Measurements from ENCODE around the gene SGCD. TPM values are rescaled to one million over a fixed set of nuclear protein-coding genes. Genes with fewer than 3 reads are reported as not detected.
"Not testable (repeated sequence)": the region's sequence is repeated elsewhere in the genome, so short reads cannot be mapped to it uniquely, and the experiment has no call there.

Gene SGCD
- total RNA-seq, 3 donors from 2014 or later: 3.1 to 15.4 (median 6.2) TPM

- Histone ChIP-seq H3K9me3 (peaks cover 8 to 15% of the 10 kb centered on the region in 2 donors), H3K27ac (no peak overlapping the region), H3K4me3 (no peak overlapping the region), H3K36me3 (no peaks in the 10 kb centered on the region), H3K4me1 (no peaks in the 10 kb centered on the region), H3K27me3 (no peaks in the 10 kb centered on the region)
- no peak for DNase-seq (ENCODE audit: low spot score in 2 of 2)
- TF ChIP-seq POLR2AphosphoS5 (IDR thresholded peaks at IDR 0.05) (no peak), CTCF (IDR thresholded peaks at IDR 0.05) (no peak), POLR2A (IDR thresholded peaks at IDR 0.05) (no peak)
- intact Hi-C loops (cut with DNase I; ENCODE audit: low total_unique reads): no loop called here
Measured at GRCh38 chr5:156597276-156597675, 270.3 kb downstream of the SGCD start.

- TF ChIP-seq POLR2AphosphoS5 (IDR thresholded peaks at IDR 0.05) (no peak), CTCF (IDR thresholded peaks at IDR 0.05) (no peak), POLR2A (IDR thresholded peaks at IDR 0.05) (no peak)
- no peak overlapping the region for H3K4me3 ChIP-seq
- peaks cover 10 to 25% of the 10 kb centered on the region in 2 donors for H3K9me3 ChIP-seq
- intact Hi-C loops (cut with DNase I; ENCODE audit: low total_unique reads): no loop called here
- no peak for DNase-seq (ENCODE audit: low spot score in 2 of 2)
- no peaks in the 10 kb centered on the region for H3K4me1 ChIP-seq
- no peaks in the 10 kb centered on the region for H3K36me3 ChIP-seq
- no peak overlapping the region for H3K27ac ChIP-seq
- H3K27me3 ChIP-seq: no peaks in the 10 kb centered on the region
Measured at GRCh38 chr5:156598964-156599363, 272.0 kb downstream of the SGCD start.

- H3K27me3 ChIP-seq; H3K4me1 ChIP-seq; DNase-seq (ENCODE audit: low spot score in 2 of 2); H3K36me3 ChIP-seq; intact Hi-C loops (cut with DNase I; ENCODE audit: low total_unique reads); H3K4me3 ChIP-seq; H3K27ac ChIP-seq: not testable (repeated sequence)
- H3K9me3 ChIP-seq: peaks cover 5 to 27% of the 10 kb centered on the region in 2 donors
Measured at GRCh38 chr5:156610582-156610981, 283.6 kb downstream of the SGCD start.

GRCh38 chr5:156615901-156616300, 288.9 kb downstream of the SGCD start:
- H3K9me3 ChIP-seq: peaks cover 2 to 15% of the 10 kb centered on the region in 2 donors
- no peaks in the 10 kb centered on the region for H3K36me3 ChIP-seq
- intact Hi-C loops (cut with DNase I; ENCODE audit: low total_unique reads): no loop called here
- H3K4me3 ChIP-seq: no peak overlapping the region
- no peak overlapping the region for H3K27ac ChIP-seq
- no peak for DNase-seq (ENCODE audit: low spot score in 2 of 2)
- TF ChIP-seq POLR2AphosphoS5 (IDR thresholded peaks at IDR 0.05): no peak
- no peak for TF ChIP-seq CTCF (IDR thresholded peaks at IDR 0.05)
- TF ChIP-seq POLR2A (IDR thresholded peaks at IDR 0.05): no peak
- no peaks in the 10 kb centered on the region for H3K4me1 ChIP-seq
- H3K27me3 ChIP-seq: no peaks in the 10 kb centered on the region

GRCh38 chr5:156617426-156617825, 290.5 kb downstream of the SGCD start:
- no peaks in the 10 kb centered on the region for H3K4me1 ChIP-seq
- H3K36me3 ChIP-seq: no peaks in the 10 kb centered on the region
- TF ChIP-seq CTCF (IDR thresholded peaks at IDR 0.05): no peak
- no peak for TF ChIP-seq POLR2AphosphoS5 (IDR thresholded peaks at IDR 0.05)
- TF ChIP-seq POLR2A (IDR thresholded peaks at IDR 0.05): no peak
- H3K9me3 ChIP-seq: peaks cover 0 to 3% of the 10 kb centered on the region in 2 donors
- DNase-seq (ENCODE audit: low spot score in 2 of 2): no peak
- no peak overlapping the region for H3K27ac ChIP-seq
- no peaks in the 10 kb centered on the region for H3K27me3 ChIP-seq
- intact Hi-C loops (cut with DNase I; ENCODE audit: low total_unique reads): no loop called here
- H3K4me3 ChIP-seq: no peak overlapping the region

GRCh38 chr5:156618601-156619000, 291.6 kb downstream of the SGCD start:
- intact Hi-C loops (cut with DNase I; ENCODE audit: low total_unique reads): no loop called here
- Histone ChIP-seq H3K36me3 (no peaks in the 10 kb centered on the region), H3K4me3 (no peak overlapping the region), H3K9me3 (no peaks in the 10 kb centered on the region), H3K27me3 (no peaks in the 10 kb centered on the region), H3K27ac (no peak overlapping the region), H3K4me1 (no peaks in the 10 kb centered on the region)
- no peak for DNase-seq (ENCODE audit: low spot score in 2 of 2)
- no peak for TF ChIP-seq POLR2A (IDR thresholded peaks at IDR 0.05)
